CD14-positive monocyte (primary cell): ENCODE data around the gene CREG2. TPM values are rescaled to one million over a fixed set of nuclear protein-coding genes. Genes with fewer than 3 reads are reported as not detected.

Source experiments
- DNase-seq, 3 donors: peaks; one replicate each; pipeline ENCODE4 v3.0.0-alpha.2; 2011 to 2022
- H2AFZ ChIP-seq: 2 replicates; pipeline ENCODE4 v1.6.0; 2012; ENCODE audit warnings: mild to moderate bottlenecking, low read depth, low read length, inconsistent platforms; ENCODE audit not compliant: insufficient read depth, poor library complexity, severe bottlenecking
- H3K27ac ChIP-seq, 2 donors: 1 replicate in 1 of 2; 2 replicates in 1 of 2; pipeline ENCODE4 v1.5.1; 2012 to 2013; ENCODE audit warnings: low read length in 2 of 2, control low read depth in 1 of 2, inconsistent platforms in 1 of 2, low read depth in 1 of 2, mild to moderate bottlenecking in 1 of 2
- H3K27me3 ChIP-seq, 2 donors: one replicate each; pipeline versions ENCODE4 v1.6.0 to v1.6.1; 2011 to 2013; ENCODE audit warnings: low read length in 2 of 2; ENCODE audit not compliant: control insufficient read depth in 2 of 2, insufficient read depth in 2 of 2
- H3K36me3 ChIP-seq, 2 donors: replicated peaks in 1 of 2; 1 replicate in 1 of 2; 2 replicates in 1 of 2; pipeline versions ENCODE4 v1.5.1 to v1.6.1; 2012 to 2013; ENCODE audit warnings: low read length in 2 of 2, control low read depth in 1 of 2, inconsistent platforms in 1 of 2, mild to moderate bottlenecking in 1 of 2; ENCODE audit not compliant: insufficient read depth in 2 of 2, control insufficient read depth in 1 of 2
- H3K4me1 ChIP-seq, 2 donors: 1 replicate in 1 of 2; 2 replicates in 1 of 2; pipeline versions ENCODE4 v1.5.1 to v1.6.1; 2012 to 2013; ENCODE audit warnings: low read length in 2 of 2, control low read depth in 1 of 2, inconsistent platforms in 1 of 2, mild to moderate bottlenecking in 1 of 2, moderate library complexity in 1 of 2; ENCODE audit not compliant: insufficient read depth in 2 of 2, control insufficient read depth in 1 of 2
- H3K4me2 ChIP-seq: replicated peaks from 2 replicates; pipeline ENCODE3; 2012; ENCODE audit warnings: low read length, moderate library complexity, mild to moderate bottlenecking; ENCODE audit not compliant: poor library complexity, severe bottlenecking; ENCODE audit errors: extremely low read depth
- H3K4me3 ChIP-seq, 3 experiments: fragments of 200-600 bp in 1 of 3; sonication (generic) in 1 of 3; replicated peaks in 1 of 3; 1 replicate in 2 of 3; 2 replicates in 1 of 3; pipeline ENCODE4 v1.5.1; 2011 to 2013; ENCODE audit warnings: low read length in 3 of 3, mild to moderate bottlenecking in 3 of 3, control low read depth in 2 of 3, low read depth in 2 of 3, inconsistent platforms in 1 of 3, moderate library complexity in 1 of 3
- H3K79me2 ChIP-seq: 2 replicates; pipeline ENCODE4 v1.6.0; 2012; ENCODE audit warnings: mild to moderate bottlenecking, control low read depth, inconsistent platforms, low read length, moderate library complexity; ENCODE audit not compliant: insufficient read depth
- H3K9ac ChIP-seq: 2 replicates; pipeline ENCODE4 v1.6.0; 2017; ENCODE audit warnings: low read length, mild to moderate bottlenecking; ENCODE audit not compliant: insufficient read depth, poor library complexity, severe bottlenecking
- H3K9me3 ChIP-seq, 2 donors: replicated peaks in 1 of 2; 1 replicate in 1 of 2; 2 replicates in 1 of 2; pipeline versions ENCODE4 v1.5.1 to v1.6.1; 2012 to 2013; ENCODE audit warnings: low read length in 2 of 2, control low read depth in 1 of 2; ENCODE audit not compliant: control insufficient read depth in 1 of 2, insufficient read depth in 1 of 2
- H4K20me1 ChIP-seq: 2 replicates; pipeline ENCODE4 v1.6.0; 2012; ENCODE audit warnings: mild to moderate bottlenecking, low read length, control low read depth, moderate library complexity; ENCODE audit not compliant: insufficient read depth
- H3K27ac Mint-ChIP-seq, 7 donors: one replicate each; pipeline ENCODE4 v1.8.0; 2020; ENCODE audit warnings: mild to moderate bottlenecking in 7 of 7, mixed read lengths in 7 of 7, moderate library complexity in 6 of 7, inconsistent platforms in 2 of 7
- H3K27me3 Mint-ChIP-seq, 3 donors: one replicate each; pipeline ENCODE4 v1.8.0; 2021 to 2022; ENCODE audit warnings: low read depth in 3 of 3, mild to moderate bottlenecking in 3 of 3, mixed read lengths in 3 of 3, moderate library complexity in 3 of 3, inconsistent platforms in 1 of 3
- H3K36me3 Mint-ChIP-seq, 2 donors: one replicate each; pipeline ENCODE4 v1.8.0; 2020; ENCODE audit warnings: mixed read lengths in 2 of 2, inconsistent platforms in 1 of 2, mild to moderate bottlenecking in 1 of 2
- H3K4me1 Mint-ChIP-seq: one replicate; pipeline ENCODE4 v1.8.0; 2020; ENCODE audit warnings: mild to moderate bottlenecking, mixed read lengths
- H3K4me3 Mint-ChIP-seq, 2 donors: one replicate each; pipeline ENCODE4 v1.8.0; 2020; ENCODE audit warnings: mild to moderate bottlenecking in 2 of 2, mixed read lengths in 2 of 2, moderate library complexity in 1 of 2
- H3K9me3 Mint-ChIP-seq, 7 donors: one replicate each; pipeline ENCODE4 v1.8.0; 2020 to 2022; ENCODE audit warnings: mixed read lengths in 7 of 7, mild to moderate bottlenecking in 6 of 7, moderate library complexity in 6 of 7, inconsistent platforms in 2 of 7
- CTCF ChIP-seq: fragments of 200-600 bp; IDR thresholded peaks from one replicate; pipeline ENCODE4 v1.8.0; 2022; ENCODE audit warnings: antibody characterized with exemption, mild to moderate bottlenecking
- WGBS: methylation state at CpG from one replicate; pipeline ENCODE4 v1.1.5; 2013; ENCODE audit warnings: missing lambda C conversion rate; ENCODE audit not compliant: insufficient coverage; 5-methylcytosine and 5-hydroxymethylcytosine counted together
- intact Hi-C, 2 donors: fragments of 100-400 bp; cut with micrococcal nuclease; formaldehyde crosslinking; loops; one replicate each; pipeline versions ENCODE4 v1.15.0 to v1.15.1; 2023
- polyA plus RNA-seq, 3 donors: library from polyadenylated mRNA; depleted of rRNA in 1 of 3; unstranded in 2 of 3; stranded (reverse) in 1 of 3; fragments of 300-500 nt in 2 of 3; fragments of >200 nt in 1 of 3; fragmentation: Illumina TruSeq in 2 of 3; gene quantifications; 1 replicate in 2 of 3; 2 replicates in 1 of 3; pipeline ENCODE4 v1.2.3, GENCODE V29; 2012 to 2021

Gene CREG2
- polyA plus RNA-seq, 3 donors, result not detected

- H3K36me3 Mint-ChIP-seq, result peaks cover 0 to 17% of the 10 kb centered on the region in 2 donors
Measured at GRCh38 chr2:101427743-101428142, 40.4 kb upstream of the CREG2 start.

GRCh38 chr2:101427240-101427639 is 39.9 kb upstream of the CREG2 start:
- WGBS, result 100% methylated on average over 3 of the region's 7 CpGs
- DNase-seq, result no peak
- H2AFZ ChIP-seq, result no peak overlapping the region
- no peak overlapping the region for H3K9ac ChIP-seq
- peaks cover 1 to 17% of the 10 kb centered on the region in 2 donors for H3K36me3 Mint-ChIP-seq
- no peak overlapping the region for H3K27ac Mint-ChIP-seq
- H3K4me3 Mint-ChIP-seq, result no peak overlapping the region
- H3K36me3 ChIP-seq, result no peaks in the 10 kb centered on the region
- intact Hi-C loops, result loop anchor here in 1 of 2 donors (10.0 kb wide), 2 partner anchors 48 to 268 kb away; partner anchors contain the start of genes MAP4K4 and RFX8
- H3K27ac ChIP-seq, result no peak overlapping the region
- H3K4me3 ChIP-seq, result no peak overlapping the region
- no peaks in the 10 kb centered on the region for H3K9me3 ChIP-seq
- no peaks in the 10 kb centered on the region for H4K20me1 ChIP-seq
- H3K79me2 ChIP-seq, result no peaks in the 10 kb centered on the region
- peaks cover 0 to 2% (median 0%) of the 10 kb centered on the region in 7 donors for H3K9me3 Mint-ChIP-seq
- H3K4me1 Mint-ChIP-seq, result no peaks in the 10 kb centered on the region
- H3K4me1 ChIP-seq, result no peaks in the 10 kb centered on the region
- H3K27me3 ChIP-seq, result no peaks in the 10 kb centered on the region
- peaks cover 2 to 4% (median 3%) of the 10 kb centered on the region in 3 donors for H3K27me3 Mint-ChIP-seq
- no peak for TF ChIP-seq CTCF
- H3K4me2 ChIP-seq, result no peak overlapping the region

More at GRCh38 chr2:101427743-101428142, 40.4 kb upstream of the CREG2 start:
- H3K79me2 ChIP-seq, result no peaks in the 10 kb centered on the region
- no peak overlapping the region for H3K9ac ChIP-seq
- no peak overlapping the region for H3K27ac ChIP-seq
- no peaks in the 10 kb centered on the region for H3K36me3 ChIP-seq
- intact Hi-C loops, result loop anchor here in 1 of 2 donors (10.0 kb wide), 2 partner anchors 47 to 267 kb away; partner anchors contain the start of genes MAP4K4 and RFX8
- no peaks in the 10 kb centered on the region for H3K4me1 Mint-ChIP-seq
- H3K27ac Mint-ChIP-seq, result no peak overlapping the region
- no peaks in the 10 kb centered on the region for H3K27me3 ChIP-seq
- no peak overlapping the region for H3K4me3 ChIP-seq
- H3K4me2 ChIP-seq, result no peak overlapping the region
- WGBS, result 96% methylated on average over 8 of the region's 13 CpGs
- H3K4me1 ChIP-seq, result no peaks in the 10 kb centered on the region
- no peak for TF ChIP-seq CTCF
- no peak for DNase-seq
- H3K9me3 ChIP-seq, result no peaks in the 10 kb centered on the region
- H2AFZ ChIP-seq, result no peak overlapping the region
- H3K4me3 Mint-ChIP-seq, result no peak overlapping the region
- peaks cover 0 to 2% (median 0%) of the 10 kb centered on the region in 7 donors for H3K9me3 Mint-ChIP-seq
- H4K20me1 ChIP-seq, result no peaks in the 10 kb centered on the region
- peaks cover 2 to 4% (median 3%) of the 10 kb centered on the region in 3 donors for H3K27me3 Mint-ChIP-seq
